H1 (cell line): ENCODE data around the gene TCAF1. TPM values are rescaled to one million over a fixed set of nuclear protein-coding genes. Genes with fewer than 3 reads are reported as not detected.

Source experiments
- CHD1 ChIP-seq: IDR thresholded peaks from 2 replicates; pipeline ENCODE4 v1.6.1; 2012; ENCODE audit warnings: low read depth, low read length, improper control_type of control experiment
- CHD7 ChIP-seq: fragments of 300-600 bp; sonication (generic); IDR thresholded peaks from 2 replicates; pipeline ENCODE4 v1.7.1; 2012; ENCODE audit warnings: low read length, moderate library complexity, mild to moderate bottlenecking, inconsistent platforms; ENCODE audit not compliant: insufficient replicate concordance
- EGR1 ChIP-seq: IDR thresholded peaks from 2 replicates; pipeline ENCODE4 v1.6.1; 2011; ENCODE audit warnings: low read depth, low read length, borderline replicate concordance
- EP300 ChIP-seq, 2 experiments: IDR thresholded peaks; 1 replicate in 1 of 2; 2 replicates in 1 of 2; pipeline ENCODE4 v1.6.1; 2011 to 2012; ENCODE audit warnings: low read depth in 2 of 2, low read length in 2 of 2, mild to moderate bottlenecking in 2 of 2, borderline replicate concordance in 1 of 2, inconsistent platforms in 1 of 2, moderate library complexity in 1 of 2
- JUN ChIP-seq: IDR thresholded peaks from 2 replicates; pipeline ENCODE4 v1.6.1; 2011; ENCODE audit warnings: low read depth, mild to moderate bottlenecking, improper control_type of control experiment, low read length
- KDM4A ChIP-seq: IDR thresholded peaks from one replicate; pipeline ENCODE4 v1.7.1; 2012; ENCODE audit warnings: low read depth, mild to moderate bottlenecking, moderate library complexity, low read length, inconsistent platforms; ENCODE audit not compliant: severe bottlenecking
- RBBP5 ChIP-seq: IDR thresholded peaks from 2 replicates; pipeline ENCODE4 v1.7.1; 2012; ENCODE audit warnings: low read depth, mild to moderate bottlenecking, inconsistent platforms, low read length, moderate library complexity, borderline replicate concordance
- SIX5 ChIP-seq: IDR thresholded peaks from 2 replicates; pipeline ENCODE4 v1.6.1; 2011; ENCODE audit warnings: mild to moderate bottlenecking, low read depth, low read length
- TAF1 ChIP-seq: IDR thresholded peaks from 2 replicates; pipeline ENCODE4 v1.6.1; 2011; ENCODE audit warnings: mild to moderate bottlenecking, low read depth, low read length
- TAF7 ChIP-seq: optimal IDR thresholded peaks from 2 replicates; pipeline ENCODE3; 2011; ENCODE audit warnings: low read depth, mild to moderate bottlenecking, inconsistent platforms, low read length, moderate library complexity, borderline replicate concordance
- polyA plus RNA-seq, 7 experiments: library from polyadenylated mRNA; depleted of rRNA in 3 of 7; stranded (reverse) in 5 of 7; unstranded in 2 of 7; fragments of >200 nt in 5 of 7; fragments of 200-250 nt in 2 of 7; gene quantifications; 1 replicate in 5 of 7; 2 replicates in 1 of 7; 4 replicates in 1 of 7; pipeline versions ENCODE4 v1.2.1 to v1.2.3, GENCODE V29; 2011 to 2013; ENCODE audit warnings: missing spikeins in 2 of 7, mixed read lengths in 2 of 7
- total RNA-seq: library from RNA; stranded (reverse); fragmentation: NEBNext Ultra II Directional; extraction: Animal tissue kit (Norgen Biotek cat#: 25700); gene quantifications from 2 replicates; pipeline ENCODE4 v1.2.1, GENCODE V29; 2021

Gene TCAF1
- total and polyA plus RNA-seq, 2 of the 8 experiments (the other 6 are each of a cell fraction or from before 2014, with no cell fraction given), result 9.6 to 28.0 TPM

DNA sequence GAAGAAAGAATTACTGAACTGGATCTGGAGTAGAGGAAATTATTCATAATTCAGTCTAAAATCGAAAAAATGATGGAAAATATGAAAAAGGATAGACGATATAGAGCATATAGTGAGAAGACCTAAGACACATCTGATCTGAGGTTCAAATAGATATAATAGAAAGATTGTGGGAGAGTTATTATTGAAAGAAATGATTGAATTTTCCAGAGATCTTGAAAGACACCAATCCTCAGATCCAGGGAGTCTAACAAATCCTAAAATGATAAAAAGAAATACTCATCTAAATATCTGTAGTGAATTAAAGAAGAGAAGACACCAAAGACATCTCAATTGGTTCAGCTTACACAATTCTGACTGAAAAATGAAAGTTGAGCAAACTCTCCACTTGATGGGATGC is 12.9 kb downstream of the TCAF1 start (continued):
- no peak for TF ChIP-seq CHD7
- TF ChIP-seq SIX5, result no peak
- TF ChIP-seq TAF1, result no peak
- TF ChIP-seq EGR1, result no peak
- no peak for TF ChIP-seq RBBP5
- no peak for TF ChIP-seq TAF7
- no peak for TF ChIP-seq CHD1
- no peak for TF ChIP-seq JUN
- TF ChIP-seq KDM4A, result no peak
- no peak for TF ChIP-seq EP300 (IDR thresholded peaks at IDR 0.05; ENCODE audit: borderline replicate concordance in 1 of 2, low read depth in 2 of 2, low read length in 2 of 2)
- TF ChIP-seq, all 59 proteins: peak for 0
